Measurements from ENCODE around the gene TMC4. TPM values are rescaled to one million over a fixed set of nuclear protein-coding genes. Genes with fewer than 3 reads are reported as not detected.
"Not testable (repeated sequence)": the region's sequence is repeated elsewhere in the genome, so short reads cannot be mapped to it uniquely, and the experiment has no call there.

The TMC4 gene
- polyA plus RNA-seq, 1 donor (not counting 4 experiments of a cell fraction or from before 2014, with no cell fraction given): 1.5 TPM

GRCh38 chr19:54173359-54173699 lies 369 bp upstream of the TMC4 start:
- no peaks in the 10 kb centered on the region for H3K9me3 ChIP-seq (ENCODE audit: control insufficient read depth, low read depth, low read length)
- H3K4me2 ChIP-seq (ENCODE audit: control insufficient read depth, extremely low read depth, insufficient read depth, low read depth, low read length): peak overlapping the region; percentile 73
- no peaks in the 10 kb centered on the region for H3K79me2 ChIP-seq (ENCODE audit: control insufficient read depth, insufficient read depth, low read length)
- H3K4me3 ChIP-seq (ENCODE audit: control insufficient read depth in 2 of 3, extremely low read depth in 1 of 3, insufficient read depth in 2 of 3, low read depth in 1 of 3, low read length in 3 of 3): no peak overlapping the region
- H3K4me1 ChIP-seq (ENCODE audit: control insufficient read depth, extremely low read depth, insufficient read depth, low read length): peaks cover 4% of the 10 kb centered on the region
- dilution Hi-C loops (cut with MboI; ENCODE audit: extremely low pct_ligation_motif_present, low sequenced_read_pairs): no loop called here
- no peak overlapping the region for H3K27ac ChIP-seq (ENCODE audit: control insufficient read depth, insufficient read depth, low read length)
- no peaks in the 10 kb centered on the region for H3K9me1 ChIP-seq (ENCODE audit: control insufficient read depth, extremely low read depth, insufficient read depth, low read length)
- H3K36me3 ChIP-seq (ENCODE audit: control insufficient read depth in 2 of 2, extremely low read depth in 1 of 2, insufficient read depth in 2 of 2, low read length in 2 of 2): peaks cover 4 to 6% of the 10 kb centered on the region in 2 experiments
- FAIRE-seq: no peak
- no peak overlapping the region for H2AFZ ChIP-seq (ENCODE audit: control insufficient read depth, low read length)
- H4K20me1 ChIP-seq (ENCODE audit: control insufficient read depth, extremely low read depth, insufficient read depth, low read length): no peaks in the 10 kb centered on the region
- DNase-seq (ENCODE audit: low read depth, low spot score): no peak
- TF ChIP-seq CTCF (optimal IDR thresholded peaks at IDR 0.05 in 1 of 3, IDR thresholded peaks at IDR 0.05 in 1 of 3, conservative IDR thresholded peaks at IDR 0.05 in 1 of 3; ENCODE audit: extremely low read depth in 1 of 3, insufficient read depth in 2 of 3, low read length in 3 of 3) (no peak), EZH2 (IDR thresholded peaks at IDR 0.05; ENCODE audit: low read length) (no peak)
- no peaks in the 10 kb centered on the region for H3K27me3 ChIP-seq (ENCODE audit: control insufficient read depth, extremely low read depth, insufficient read depth, low read length)
- no peak overlapping the region for H3K9ac ChIP-seq (ENCODE audit: control insufficient read depth, extremely low read depth, insufficient read depth, low read length)

GRCh38 chr19:54171736-54172431 lies 1.1 kb downstream of the TMC4 start:
- H3K27me3 ChIP-seq (ENCODE audit: control insufficient read depth, extremely low read depth, insufficient read depth, low read length); H3K27ac ChIP-seq (ENCODE audit: control insufficient read depth, insufficient read depth, low read length); H3K79me2 ChIP-seq (ENCODE audit: control insufficient read depth, insufficient read depth, low read length); dilution Hi-C loops (cut with MboI; ENCODE audit: extremely low pct_ligation_motif_present, low sequenced_read_pairs); H3K36me3 ChIP-seq (ENCODE audit: control insufficient read depth in 2 of 2, extremely low read depth in 1 of 2, insufficient read depth in 2 of 2, low read length in 2 of 2); FAIRE-seq; H3K9ac ChIP-seq (ENCODE audit: control insufficient read depth, extremely low read depth, insufficient read depth, low read length); H2AFZ ChIP-seq (ENCODE audit: control insufficient read depth, low read length); H3K4me1 ChIP-seq (ENCODE audit: control insufficient read depth, extremely low read depth, insufficient read depth, low read length); H4K20me1 ChIP-seq (ENCODE audit: control insufficient read depth, extremely low read depth, insufficient read depth, low read length); H3K9me1 ChIP-seq (ENCODE audit: control insufficient read depth, extremely low read depth, insufficient read depth, low read length); H3K4me2 ChIP-seq (ENCODE audit: control insufficient read depth, extremely low read depth, insufficient read depth, low read depth, low read length); H3K4me3 ChIP-seq (ENCODE audit: control insufficient read depth in 2 of 3, extremely low read depth in 1 of 3, insufficient read depth in 2 of 3, low read depth in 1 of 3, low read length in 3 of 3); H3K9me3 ChIP-seq (ENCODE audit: control insufficient read depth, low read depth, low read length); DNase-seq (ENCODE audit: low read depth, low spot score): not testable (repeated sequence)
